Measurements from ENCODE around the gene PRRT4.

GRCh38 chr7:128303133-128303532 is 58.4 kb downstream of the PRRT4 start:
- no peak for TF ChIP-seq CTCF (optimal IDR thresholded peaks at IDR 0.05 in 1 of 3, IDR thresholded peaks at IDR 0.05 in 1 of 3, conservative IDR thresholded peaks at IDR 0.05 in 1 of 3; ENCODE audit: extremely low read depth in 1 of 3, insufficient read depth in 2 of 3, low read length in 3 of 3)
- no peak for TF ChIP-seq EZH2 (IDR thresholded peaks at IDR 0.05; ENCODE audit: low read length)
